Measurements from ENCODE around the gene RASL10B.
"Not testable (repeated sequence)": the region's sequence is repeated elsewhere in the genome, so short reads cannot be mapped to it uniquely, and the experiment has no call there.

Gene RASL10B

DNA sequence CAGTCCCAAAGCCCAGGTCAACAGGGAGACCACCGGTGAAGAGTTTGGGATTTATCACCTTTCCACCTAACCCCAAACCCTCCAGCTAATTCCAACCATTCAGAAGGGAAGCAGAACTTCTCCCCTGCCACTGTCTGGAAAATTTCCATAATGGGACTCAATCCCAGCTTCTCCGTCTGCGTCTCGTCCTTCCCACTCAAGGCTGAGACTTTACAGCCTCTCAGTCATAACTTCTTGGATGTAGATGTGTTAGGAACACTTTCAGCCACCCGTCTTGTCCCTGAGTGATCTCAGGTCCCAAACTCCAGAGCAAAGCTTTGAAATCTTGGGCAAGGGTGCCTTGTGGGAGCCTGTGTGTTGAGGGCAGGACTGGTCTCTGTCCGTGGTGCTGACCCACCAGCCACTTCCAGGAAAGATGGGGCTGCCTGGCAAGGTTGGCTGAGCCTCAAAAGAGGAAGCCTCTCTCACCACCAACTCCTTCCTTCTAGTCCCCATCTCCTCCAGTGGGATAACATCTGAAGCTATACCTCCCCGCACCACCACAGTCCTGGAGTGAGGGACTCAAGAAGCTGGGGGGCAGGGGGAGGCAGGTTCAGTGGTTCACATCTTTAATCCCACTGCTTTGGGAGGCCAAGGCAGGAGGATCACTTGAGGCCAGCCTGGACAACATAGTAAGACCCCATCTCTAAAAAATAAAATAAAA is 12.3 kb downstream of the RASL10B start:
- no peak for DNase-seq

DNA sequence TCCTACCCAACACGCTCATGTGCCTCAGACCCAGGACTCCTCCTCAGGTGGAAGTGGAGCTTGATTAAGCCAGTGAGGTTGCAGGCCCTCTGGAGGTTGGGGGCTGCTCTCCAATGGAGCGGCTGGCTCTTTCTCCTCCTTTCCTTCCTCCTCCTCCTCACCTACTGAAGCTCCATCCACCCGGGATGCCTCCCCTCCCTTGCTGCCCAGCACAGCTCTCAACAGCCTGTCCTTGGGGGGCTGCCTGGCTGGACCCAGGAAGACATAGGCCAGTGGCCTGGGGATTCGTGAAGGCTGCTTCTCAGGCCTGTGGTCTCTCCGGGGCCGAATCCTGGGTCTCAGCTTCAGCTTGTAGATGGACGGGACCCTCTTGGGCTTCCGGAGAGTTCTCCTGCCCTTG is 13.4 kb downstream of the RASL10B start:
- DNase-seq, result no peak

DNA sequence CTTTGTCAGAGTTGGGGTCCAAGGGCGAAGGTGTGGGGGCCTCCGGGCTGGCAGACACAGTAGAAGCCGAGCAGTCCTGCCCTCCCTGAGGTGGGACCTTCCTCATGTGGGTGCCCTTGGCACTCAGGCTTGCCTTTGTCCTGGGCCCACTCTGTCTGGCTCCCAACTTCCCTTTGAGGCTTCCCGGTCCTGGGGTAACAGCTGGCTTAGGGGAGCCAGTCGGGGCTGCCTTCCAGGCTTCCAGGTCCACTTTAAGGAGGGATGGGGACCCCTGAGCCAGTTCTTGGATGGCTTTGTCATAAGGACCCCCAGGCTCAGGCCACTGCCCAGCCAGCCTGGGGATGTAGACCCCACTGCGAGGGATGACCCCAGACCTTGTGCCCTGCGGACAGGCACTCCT is 13.8 kb downstream of the RASL10B start:
- no peak for DNase-seq

DNA sequence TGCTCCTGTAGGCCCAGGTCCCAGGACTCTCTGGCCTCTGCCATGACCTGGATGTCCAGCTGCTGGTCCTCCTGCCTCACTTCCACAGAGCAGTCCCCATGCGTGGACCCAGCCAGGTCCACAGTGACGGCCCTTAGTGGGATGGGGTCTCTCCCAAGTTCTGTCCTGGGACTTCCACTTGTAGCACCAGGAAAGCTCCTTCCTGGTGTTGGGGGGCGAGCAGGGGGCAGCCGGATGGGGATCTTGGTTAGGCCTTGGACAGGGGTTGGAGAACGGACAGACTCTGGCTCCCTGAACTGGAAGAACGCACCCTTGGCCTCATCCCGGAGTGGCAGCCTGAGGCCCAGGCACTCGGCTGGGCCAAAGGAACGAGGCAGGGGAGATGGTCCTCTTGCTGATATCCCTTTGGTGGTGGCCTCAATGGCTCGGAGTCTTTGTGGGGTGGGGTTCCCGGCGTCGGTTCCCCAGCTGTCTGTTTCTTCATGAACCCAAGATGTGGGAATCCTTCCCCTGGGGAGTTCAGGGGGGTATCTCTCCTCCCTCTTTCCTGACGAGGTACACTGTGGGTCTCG is 14.4 kb downstream of the RASL10B start:
- no peak for DNase-seq

DNA sequence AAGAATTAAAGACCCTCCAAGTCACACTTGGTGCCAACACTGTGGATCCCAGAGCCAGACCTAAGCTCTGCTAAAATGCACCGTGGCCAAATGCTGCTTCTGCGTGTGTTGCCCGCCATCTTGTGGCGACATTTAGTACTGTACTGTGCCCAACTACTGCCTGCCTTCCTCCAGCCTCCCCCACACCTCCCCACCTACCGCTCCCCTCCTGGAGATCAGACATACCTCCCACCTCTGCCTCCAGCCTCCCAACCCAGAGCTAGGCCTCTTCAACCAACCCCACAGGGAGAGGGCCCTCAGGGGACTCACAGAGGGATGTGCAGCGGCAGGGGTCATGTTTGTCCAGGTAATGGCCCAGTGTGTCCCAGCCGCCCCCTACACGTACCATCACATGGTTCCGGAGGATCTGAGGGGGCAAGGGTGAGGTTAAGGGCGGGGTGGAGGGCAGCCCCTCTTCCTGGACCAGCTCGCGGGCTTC is 16.1 kb downstream of the RASL10B start:
- DNase-seq, result peak; percentile 82

DNA sequence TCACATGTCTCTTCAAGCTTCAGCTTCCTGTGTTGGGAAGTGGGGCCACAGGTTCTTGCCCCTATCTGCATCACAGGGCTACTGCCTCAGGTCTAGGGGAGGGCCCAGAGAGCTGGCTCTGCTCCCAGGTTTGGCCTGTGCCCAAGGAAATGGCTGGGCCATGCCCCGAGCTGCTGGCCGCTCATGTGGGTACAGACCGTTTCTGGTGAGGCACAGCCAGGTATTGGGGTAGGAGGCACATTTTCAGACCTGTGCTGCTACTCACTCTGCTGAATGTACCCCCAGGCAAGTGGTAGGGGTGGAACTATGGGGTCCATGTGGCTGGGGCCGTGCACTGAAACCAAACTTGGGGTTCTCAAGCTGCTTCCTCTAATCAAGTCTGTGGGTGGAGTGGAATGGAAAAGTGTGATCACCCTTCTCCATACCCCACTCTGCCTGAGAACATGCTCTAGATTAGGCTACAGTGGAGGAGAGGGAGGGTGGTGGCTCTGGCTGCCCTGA is 17.0 kb downstream of the RASL10B start:
- no peak for DNase-seq

DNA sequence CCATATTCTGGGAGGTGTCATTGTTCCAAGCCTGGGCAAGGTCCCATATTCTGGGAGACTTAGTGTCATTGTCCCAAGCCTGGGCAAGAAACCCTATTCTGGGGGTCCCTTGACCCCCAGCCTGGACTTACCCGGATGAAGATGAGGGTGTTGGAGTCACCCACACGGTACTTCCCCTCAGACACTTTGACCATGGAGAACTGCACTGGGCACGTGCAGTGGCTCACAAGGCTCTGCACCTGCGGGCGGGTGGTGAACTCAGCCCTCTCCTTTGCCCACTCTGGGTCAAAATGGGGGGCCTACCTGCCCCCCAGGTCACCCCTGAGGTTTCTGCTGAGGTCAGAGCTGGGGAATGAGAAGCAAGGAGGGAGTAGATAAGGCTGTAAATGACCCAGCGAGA is 17.5 kb downstream of the RASL10B start:
- DNase-seq, result no peak

DNA sequence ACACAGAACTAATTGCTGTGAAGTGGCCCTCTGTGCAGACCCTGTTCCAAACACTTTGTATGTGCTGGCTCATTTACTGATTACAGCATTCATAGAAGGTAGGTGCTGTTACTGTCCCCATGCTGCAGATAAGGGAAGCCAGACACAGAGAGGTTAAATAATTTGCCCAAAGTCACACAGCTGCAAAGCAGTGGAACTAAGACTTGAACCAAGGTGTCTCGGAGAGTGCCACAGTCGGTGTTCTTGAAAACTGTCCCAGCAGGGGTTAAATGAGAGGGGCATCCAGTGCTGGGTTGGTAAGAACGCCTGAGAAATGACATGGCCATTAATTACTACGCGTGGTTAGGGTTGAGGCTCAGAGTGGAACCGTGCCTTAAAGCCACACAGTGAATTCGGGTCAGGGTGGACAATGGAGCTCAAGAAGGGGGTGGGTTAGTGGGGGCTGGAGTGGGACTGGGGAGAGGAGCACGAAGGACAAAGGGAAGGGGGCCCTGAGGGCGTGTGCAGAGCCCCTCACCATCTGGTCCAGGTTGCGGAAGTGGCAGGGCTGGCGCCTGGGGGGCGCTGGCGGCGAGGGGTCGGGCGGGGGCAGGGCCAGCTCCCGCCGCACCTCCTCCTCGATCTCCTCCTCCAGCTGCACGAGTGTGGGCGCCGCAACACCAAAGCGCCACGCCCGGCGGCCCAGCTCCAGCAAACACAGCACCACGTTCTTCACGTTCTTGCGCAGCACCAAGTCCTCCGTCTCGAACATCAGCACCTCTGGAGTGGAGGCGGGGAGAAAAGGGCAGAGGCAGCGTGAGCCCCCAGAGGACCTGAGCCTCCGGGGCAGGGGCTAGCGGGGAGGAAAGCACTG is 18.3 kb downstream of the RASL10B start:
- no peak for DNase-seq

DNA sequence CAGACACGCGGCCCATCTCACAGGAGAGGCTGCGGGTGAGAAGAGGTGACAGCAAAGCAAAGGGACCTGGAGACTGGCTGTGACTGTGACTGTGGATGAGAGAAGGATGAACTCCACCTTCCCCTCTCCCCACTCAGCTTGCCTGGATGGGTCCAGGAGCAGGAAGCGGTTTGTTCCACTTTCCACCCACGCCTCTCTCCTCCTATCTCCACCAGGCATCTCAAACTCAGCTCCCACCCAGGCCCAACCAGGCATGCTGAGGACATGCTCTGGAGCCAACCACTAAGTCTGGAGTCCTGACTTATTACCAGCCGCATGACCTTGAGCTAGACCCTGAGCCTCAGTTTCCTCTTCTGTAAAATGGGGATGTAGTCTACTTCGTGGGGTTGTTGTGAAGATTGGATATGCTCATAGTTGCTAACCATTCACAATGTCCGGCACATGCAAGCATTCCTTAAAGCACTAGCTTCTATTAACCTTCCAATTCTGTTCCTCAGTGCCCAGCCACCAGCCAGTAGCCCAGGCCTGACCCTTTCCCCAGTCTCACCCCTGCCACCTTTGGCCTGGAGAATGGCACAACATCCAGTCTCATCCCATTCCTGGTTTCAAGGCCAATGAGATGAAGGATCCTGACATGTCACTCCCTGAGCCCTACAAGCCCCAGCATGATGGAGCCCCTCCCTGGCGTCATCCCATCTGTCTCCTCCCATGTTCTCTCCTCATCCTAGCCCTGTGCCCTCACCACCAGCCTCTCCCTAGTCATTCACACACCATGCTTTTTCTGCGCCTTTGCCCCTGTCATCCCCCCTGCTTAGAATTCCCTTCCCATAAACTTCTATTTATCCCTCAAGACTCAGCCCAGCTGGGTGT is 19.3 kb downstream of the RASL10B start:
- DNase-seq, result no peak

DNA sequence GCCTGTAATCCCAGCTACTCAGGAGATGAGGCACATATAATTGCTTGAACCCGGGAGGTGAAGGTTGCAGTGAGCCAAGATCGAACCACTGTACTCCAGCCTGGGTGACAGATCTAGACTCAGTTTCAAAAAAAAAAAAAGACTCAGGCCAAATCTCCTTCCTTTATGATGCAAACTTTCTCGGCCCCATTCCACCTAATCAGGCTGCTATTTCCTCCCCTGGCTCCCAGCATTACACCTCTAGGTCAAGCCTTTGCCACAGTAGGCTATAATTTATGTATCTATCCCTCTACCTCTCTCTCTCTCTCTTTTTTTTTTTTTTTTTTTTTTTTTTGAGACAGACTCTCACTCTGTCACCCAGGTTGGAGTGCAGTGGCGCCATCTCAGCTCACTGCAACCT is 20.1 kb downstream of the RASL10B start:
- DNase-seq, result not testable (repeated sequence)

DNA sequence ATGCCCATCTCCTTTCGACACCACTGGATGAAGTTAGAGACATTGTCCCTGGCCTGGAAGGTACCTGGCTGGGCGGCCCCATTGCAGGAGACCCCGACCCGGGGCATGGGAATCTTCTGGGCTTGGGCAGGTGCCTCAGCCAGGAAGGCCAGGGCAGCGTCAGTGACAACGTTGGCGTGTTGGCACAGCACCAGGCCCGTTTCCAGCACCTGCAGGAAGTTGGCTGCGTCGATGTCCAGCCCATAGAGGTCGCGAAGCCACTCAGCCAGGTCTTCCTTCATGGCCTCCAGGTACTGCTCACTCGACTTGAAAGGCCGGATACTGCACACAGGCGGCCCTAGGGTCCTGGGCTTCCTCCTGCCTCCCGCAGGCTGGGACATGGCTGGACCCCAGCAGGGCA is 21.0 kb downstream of the RASL10B start:
- DNase-seq, result no peak

DNA sequence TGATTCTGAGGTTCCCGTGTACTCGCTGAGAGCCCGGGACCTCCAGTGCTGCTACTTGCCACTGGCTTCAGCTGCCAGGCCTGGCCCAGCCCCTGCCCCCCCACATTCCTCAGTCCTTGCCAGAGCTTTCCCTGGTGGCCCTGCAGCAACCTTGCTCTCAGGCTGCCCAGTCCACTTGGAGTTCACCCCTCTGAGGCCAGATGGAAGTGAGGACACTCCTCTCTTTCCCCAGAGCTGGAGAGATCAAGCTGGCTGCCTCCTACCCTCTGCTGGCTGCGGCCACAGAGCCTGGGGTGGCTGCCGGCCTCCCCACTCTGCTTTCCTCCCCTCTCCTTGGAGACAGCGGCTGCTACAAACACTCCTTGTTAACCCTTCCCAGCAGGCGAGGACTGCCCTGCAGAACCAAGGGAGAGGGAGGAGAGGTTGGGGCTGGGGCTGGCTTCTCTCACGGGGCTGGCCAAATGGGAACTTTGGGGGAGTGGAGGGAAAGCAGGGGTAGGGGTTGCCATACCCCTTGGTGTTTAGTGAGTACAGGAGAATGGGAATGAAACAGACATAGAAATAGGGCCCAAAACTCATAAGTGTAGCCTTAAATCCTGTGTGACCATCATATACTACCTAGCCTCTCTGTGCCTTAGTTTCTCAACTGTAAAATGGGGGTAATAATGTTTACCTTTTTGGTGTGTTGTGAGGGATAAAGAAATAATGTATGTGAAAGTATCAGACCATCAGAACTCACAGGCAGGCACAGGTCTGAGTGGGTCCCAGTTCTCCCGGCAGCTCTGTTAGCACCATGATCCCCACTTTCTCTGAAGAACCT is 21.7 kb downstream of the RASL10B start, which contains the start of gene GAS2L2:
Gene GAS2L2 (minus strand): TSS at position 295 of the 820 bp plus-strand sequence. CDS start 389 bp downstream, outside the sequence.
- no peak for DNase-seq

DNA sequence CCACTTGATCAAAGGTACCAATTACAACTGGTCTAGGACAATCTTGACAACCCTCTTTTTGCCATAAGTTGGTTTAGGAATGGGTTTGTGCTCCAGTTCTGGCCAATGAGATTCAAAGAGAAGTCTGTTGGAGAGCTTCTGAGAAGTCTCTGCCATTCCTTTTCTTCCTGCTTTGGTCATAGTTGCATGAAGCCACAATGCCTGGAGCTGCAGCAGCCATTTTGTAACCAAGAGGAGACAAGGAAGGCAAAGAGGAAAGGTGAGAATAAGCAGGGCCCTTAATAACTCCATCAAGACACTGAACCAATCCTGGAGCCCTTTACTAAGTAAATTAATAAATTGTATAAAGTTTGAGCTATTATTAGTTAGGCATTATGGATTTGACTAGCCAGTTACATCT is 25.8 kb downstream of the RASL10B start:
- no peak for DNase-seq

DNA sequence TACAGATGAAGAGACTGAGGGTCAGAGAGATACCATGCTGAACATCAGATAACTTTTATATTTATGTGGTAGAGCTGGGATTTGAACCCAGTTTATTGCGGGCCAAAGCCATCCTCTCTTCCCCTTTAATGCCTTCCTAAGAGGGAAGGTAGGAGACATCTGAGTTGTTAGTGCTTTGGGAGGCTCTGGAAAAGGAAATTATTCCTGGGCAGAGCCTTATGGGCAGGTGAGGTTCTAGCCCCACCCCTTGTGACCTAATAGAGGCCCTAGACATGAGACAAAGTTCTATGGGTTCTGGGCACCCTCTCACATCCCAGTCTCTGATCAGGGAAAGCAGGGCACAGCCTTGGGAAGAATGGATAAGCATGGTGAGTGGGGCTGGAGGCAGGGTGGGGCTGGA is 29.1 kb downstream of the RASL10B start, which contains the start of gene C17orf50:
Gene C17orf50 (plus strand): TSS at position 301 of the 400 bp plus-strand sequence. CDS start 55 bp downstream, at position 356.
- no peak for DNase-seq

DNA sequence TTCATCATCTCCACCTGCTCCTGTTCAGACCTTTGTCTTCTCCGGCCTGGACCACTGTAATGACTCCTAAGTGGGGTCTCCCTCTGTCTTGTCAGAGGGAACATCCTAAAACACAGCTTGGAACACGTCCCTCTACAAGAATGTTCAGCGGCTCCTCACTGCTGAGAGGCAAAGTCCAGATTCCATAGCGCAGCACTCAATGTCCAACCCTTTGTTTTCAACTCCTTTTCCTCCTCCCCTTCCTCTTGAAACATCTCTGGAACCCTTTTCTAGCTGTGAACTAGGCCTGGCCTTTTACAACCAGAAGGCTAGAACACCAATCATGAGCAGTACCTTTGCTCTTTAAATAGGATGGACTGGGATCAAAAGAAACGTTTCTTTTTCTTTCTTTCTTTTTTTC is 30.2 kb downstream of the RASL10B start:
- no peak for DNase-seq

DNA sequence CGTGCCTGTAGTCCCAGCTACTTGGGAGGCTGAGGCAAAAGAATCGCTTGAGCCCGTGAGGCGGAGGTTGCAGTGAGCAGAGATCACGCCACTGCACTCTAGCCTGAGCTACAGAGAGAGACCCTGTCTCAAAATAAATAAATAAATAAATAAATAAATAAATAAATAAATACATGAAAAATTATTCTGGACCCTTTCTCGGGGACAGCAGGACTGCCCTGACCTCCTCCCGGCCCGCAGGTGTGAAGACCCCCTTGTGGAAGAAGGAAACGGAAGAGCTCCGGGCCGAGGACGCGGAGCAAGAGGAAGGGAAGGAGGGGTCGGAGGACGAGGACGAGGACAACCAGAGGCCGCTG is 32.3 kb downstream of the RASL10B start:
- no peak for DNase-seq

DNA sequence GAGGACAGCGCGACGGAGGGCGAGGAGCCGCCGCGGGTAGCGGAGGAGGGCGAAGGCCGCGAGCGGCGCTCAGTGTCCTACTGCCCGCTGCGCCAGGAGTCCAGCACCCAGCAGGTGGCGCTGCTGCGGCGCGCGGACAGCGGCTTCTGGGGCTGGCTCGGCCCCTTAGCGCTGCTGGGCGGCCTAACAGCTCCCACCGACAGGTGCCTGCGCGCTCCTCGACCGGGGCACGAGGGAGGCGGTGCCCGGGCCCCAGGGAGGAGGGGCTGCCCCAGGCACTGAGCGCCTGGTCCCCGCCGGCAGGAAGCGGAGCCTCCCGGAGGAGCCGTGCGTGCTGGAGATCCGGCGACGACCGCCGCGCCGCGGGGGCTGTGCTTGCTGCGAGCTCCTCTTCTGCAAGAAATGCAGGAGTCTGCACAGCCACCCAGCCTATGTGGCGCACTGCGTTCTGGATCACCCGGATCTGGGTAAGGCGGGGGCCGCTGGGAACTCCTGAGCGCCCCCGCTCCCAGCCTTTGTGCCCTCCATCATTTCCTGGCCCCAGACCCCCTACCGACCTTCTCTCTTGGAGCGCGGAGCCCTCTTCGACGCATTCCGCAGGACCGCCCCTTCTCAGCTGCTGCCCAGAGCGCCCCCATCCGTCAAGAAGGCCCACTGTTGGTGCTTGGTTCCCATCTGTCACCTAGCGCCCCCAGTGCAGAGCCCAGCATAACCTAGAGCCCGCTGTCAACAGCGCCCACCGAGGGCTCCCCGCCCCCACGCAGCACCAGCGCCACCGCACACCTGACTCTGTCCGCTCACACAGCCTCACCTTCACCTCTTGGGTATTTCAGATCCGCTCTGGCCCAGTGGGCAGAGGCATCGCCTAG is 32.9 kb downstream of the RASL10B start:
- peak; percentile 90 for DNase-seq

DNA sequence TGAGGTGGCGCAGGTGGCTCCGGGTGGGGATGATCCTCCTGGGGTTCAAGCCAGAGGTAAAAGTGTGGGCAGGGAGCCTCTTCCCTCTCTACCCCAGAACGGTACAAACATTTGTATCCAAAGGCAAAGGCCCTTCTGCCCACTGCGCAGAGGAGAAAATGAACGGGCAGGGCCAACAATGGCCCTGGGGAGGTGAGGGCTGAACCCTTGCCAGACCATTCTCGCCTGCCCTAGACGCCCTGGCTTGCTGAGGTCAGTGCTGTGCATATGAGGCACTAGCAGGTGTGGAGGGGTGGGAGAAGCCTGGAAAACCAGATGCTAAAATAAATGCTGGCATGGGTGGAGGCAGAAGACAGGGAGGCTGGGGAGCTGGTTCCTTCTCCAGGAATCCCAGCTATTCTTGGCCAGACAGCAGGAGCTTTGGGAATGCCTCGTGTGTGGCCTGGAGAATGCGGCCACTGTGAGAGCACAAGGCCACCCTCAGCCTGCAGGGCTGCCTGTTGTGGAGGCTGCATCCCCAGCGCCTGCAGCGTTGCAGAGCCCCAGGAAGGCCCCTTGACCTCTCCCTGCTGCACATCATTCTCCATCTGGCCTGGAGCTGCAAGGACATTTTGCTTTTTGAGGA is 33.8 kb downstream of the RASL10B start:
- no peak for DNase-seq

DNA sequence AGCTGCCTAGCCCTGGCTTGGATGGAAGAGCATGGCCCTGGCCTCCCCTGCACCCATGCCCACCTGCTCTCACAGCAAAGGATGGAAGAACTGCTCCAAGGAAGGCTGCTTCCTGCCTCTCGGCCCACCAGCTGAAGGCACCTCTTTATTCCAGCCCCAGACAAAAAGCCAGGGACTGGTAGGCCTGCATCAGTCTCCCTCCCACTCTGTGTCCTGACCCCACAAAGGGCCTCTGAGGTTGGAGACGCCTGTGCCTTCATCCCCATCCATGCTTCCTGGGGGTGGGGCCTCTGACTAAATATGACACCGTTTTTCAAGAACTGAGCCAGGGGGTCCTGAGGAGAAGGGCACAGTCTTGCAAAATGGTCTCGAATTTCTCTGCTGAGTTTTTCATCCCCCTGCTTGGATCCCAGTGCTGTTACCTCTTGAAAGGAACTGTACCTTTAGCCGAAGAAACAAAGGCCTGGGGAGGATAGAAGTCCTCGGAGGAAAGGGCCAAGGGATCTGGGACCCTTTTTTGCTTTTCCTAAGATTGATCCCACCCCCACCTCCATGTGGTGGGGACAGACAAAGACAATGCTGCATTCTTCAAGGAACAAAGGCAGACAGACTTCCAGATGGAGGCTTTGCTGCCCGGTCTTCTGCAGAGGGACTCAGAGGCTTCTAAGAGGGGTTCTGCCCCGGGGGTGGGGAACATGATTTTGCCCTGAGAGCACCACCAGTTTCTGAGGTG is 34.5 kb downstream of the RASL10B start:
- DNase-seq, result no peak

Measured in CD4-positive, alpha-beta T cell treated with Interleukin-12 subunit alpha and Interleukin-12 subunit beta, for 1 hour (primary cell).